Peyer's patch (tissue), 4 donors: ENCODE measurements around the gene XIRP2.

ENCODE experiments used
- CTCF ChIP-seq, 6 experiments: fragments of 450-650 bp in 4 of 6; fragments of 200-600 bp in 2 of 6; sonication (generic) in 1 of 6; IDR thresholded peaks; one replicate each; pipeline ENCODE4 v1.5.1; 2017 to 2019; ENCODE audit warnings: antibody characterized with exemption in 6 of 6, mild to moderate bottlenecking in 3 of 6, moderate library complexity in 1 of 6
- POLR2A ChIP-seq, 2 donors: fragments of 450-650 bp; IDR thresholded peaks; one replicate each; pipeline ENCODE4 v1.5.1; 2017; ENCODE audit warnings: antibody characterized with exemption in 2 of 2, mild to moderate bottlenecking in 2 of 2, moderate library complexity in 2 of 2

DNA sequence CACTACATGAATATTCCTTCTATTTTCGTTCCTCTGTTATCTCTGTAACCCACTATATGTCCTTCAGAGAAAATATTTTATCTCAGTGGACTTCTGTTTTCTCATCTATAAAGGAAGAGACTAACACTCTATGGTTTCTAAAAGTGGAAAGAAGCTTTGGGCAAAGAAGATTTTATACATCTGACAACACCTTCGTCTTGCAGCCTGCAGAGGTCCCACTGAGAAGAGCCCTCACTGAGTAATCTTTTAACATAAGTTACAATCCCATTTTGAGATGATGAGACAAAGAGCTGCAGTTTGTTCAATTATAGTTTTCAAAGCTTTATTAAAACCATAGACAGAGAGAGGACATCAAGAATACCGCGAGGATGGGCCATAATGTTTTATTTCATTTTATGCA, 28.7 kb downstream of the XIRP2 start:
- TF ChIP-seq CTCF (IDR thresholded peaks at IDR 0.05) (no peak), POLR2A (IDR thresholded peaks at IDR 0.05) (no peak)
